Breast epithelium (tissue), 3 donors: ENCODE measurements around the gene RYR3.

Experiments
- CTCF ChIP-seq, 3 donors: fragments of 450-650 bp; IDR thresholded peaks; one replicate each; pipeline ENCODE4 v1.5.1; 2016 to 2017; ENCODE audit warnings: antibody characterized with exemption in 3 of 3, mild to moderate bottlenecking in 3 of 3, moderate library complexity in 3 of 3
- POLR2A ChIP-seq: fragments of 450-650 bp; IDR thresholded peaks from one replicate; pipeline ENCODE4 v1.6.1; 2016; ENCODE audit warnings: antibody characterized with exemption, mild to moderate bottlenecking, moderate library complexity
- POLR2AphosphoS5 ChIP-seq, 3 donors: sonication (generic); formaldehyde crosslinking; IDR thresholded peaks; one replicate each; pipeline ENCODE4 v1.6.1; 2017; ENCODE audit warnings: antibody characterized with exemption in 3 of 3

- peak in 2 of 3 donors; percentile 41 for TF ChIP-seq CTCF (IDR thresholded peaks at IDR 0.05)
- no peak for TF ChIP-seq POLR2AphosphoS5 (IDR thresholded peaks at IDR 0.05)
- TF ChIP-seq POLR2A: no peak
Measured at GRCh38 chr15:33735637-33736247, 425.0 kb downstream of the RYR3 start.
